HG02571 (cell line): ENCODE measurements around the gene FCHO1.

Experiments used
- ATAC-seq: cut with Tn5 transposase; IDR thresholded peaks from one replicate; pipeline ENCODE4 v1.9.1; 2021; ENCODE audit warnings: mild to moderate bottlenecking, moderate library complexity; ENCODE audit not compliant: unreplicated experiment

Gene FCHO1, protein sequence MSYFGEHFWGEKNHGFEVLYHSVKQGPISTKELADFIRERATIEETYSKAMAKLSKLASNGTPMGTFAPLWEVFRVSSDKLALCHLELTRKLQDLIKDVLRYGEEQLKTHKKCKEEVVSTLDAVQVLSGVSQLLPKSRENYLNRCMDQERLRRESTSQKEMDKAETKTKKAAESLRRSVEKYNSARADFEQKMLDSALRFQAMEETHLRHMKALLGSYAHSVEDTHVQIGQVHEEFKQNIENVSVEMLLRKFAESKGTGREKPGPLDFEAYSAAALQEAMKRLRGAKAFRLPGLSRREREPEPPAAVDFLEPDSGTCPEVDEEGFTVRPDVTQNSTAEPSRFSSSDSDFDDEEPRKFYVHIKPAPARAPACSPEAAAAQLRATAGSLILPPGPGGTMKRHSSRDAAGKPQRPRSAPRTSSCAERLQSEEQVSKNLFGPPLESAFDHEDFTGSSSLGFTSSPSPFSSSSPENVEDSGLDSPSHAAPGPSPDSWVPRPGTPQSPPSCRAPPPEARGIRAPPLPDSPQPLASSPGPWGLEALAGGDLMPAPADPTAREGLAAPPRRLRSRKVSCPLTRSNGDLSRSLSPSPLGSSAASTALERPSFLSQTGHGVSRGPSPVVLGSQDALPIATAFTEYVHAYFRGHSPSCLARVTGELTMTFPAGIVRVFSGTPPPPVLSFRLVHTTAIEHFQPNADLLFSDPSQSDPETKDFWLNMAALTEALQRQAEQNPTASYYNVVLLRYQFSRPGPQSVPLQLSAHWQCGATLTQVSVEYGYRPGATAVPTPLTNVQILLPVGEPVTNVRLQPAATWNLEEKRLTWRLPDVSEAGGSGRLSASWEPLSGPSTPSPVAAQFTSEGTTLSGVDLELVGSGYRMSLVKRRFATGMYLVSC

GRCh38 chr19:17751103-17751911 is at the start of gene FCHO1:
TSS of gene FCHO1 (plus strand) at chr19:17751477. CDS start at chr19:17755165, 3,688 bp downstream.
- no peak for ATAC-seq

DNA sequence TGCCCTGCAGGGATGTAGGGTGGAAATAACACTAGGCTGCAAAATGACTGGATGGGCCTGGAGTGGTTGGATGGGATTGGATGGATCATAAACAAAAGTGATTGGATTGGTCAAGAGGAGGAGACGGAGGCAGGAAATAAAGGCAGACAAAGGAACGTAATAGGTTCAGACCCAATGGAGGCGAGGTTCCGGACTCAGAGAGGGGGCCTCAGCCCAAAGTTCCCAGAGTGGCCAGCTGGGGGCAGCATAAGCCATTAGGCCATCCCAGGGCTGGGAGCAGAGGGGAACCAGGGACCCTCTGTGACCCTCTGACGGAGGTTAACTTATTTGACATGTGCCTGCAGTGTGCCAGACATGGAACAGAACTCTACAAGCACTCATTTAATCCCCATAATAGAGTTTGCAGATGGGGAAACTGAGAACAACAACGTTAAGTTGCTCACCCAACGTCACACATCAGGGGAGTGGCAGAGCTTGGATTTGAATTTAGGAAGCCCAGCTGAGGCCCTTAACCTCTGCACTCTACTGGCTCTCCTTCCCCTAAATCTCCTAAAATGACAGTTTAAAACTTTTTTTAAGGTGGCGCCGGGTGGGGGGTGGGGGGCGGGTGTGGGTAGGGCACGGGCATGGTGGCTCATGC is 47.3 kb upstream of the FCHO1 start:
- ATAC-seq = no peak

DNA sequence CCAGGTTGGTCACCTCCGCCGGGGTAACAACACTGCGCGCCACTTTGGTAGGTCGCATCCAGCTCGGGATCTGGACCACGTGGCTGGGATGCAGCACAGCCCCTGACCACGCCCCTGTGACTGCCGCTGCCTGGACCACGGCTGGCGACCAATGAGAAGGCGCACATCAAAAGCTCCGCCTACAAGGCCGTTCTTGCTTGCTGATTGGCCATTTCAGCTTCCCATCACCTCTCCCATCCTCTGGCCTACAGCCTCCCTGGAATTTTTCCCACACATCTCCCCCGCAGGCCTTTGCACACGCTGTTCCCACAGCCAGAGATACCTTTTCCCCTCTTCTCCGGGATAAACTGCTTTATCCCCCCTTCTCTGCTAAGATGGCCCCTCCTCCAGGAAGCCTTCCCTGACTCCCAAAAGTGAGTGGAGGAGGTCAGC is 44.5 kb upstream of the FCHO1 start:
- ATAC-seq = no peak

- ATAC-seq = no peak
These were observed 39.4 kb upstream of the FCHO1 start for GRCh38 chr19:17711851-17712250.

DNA sequence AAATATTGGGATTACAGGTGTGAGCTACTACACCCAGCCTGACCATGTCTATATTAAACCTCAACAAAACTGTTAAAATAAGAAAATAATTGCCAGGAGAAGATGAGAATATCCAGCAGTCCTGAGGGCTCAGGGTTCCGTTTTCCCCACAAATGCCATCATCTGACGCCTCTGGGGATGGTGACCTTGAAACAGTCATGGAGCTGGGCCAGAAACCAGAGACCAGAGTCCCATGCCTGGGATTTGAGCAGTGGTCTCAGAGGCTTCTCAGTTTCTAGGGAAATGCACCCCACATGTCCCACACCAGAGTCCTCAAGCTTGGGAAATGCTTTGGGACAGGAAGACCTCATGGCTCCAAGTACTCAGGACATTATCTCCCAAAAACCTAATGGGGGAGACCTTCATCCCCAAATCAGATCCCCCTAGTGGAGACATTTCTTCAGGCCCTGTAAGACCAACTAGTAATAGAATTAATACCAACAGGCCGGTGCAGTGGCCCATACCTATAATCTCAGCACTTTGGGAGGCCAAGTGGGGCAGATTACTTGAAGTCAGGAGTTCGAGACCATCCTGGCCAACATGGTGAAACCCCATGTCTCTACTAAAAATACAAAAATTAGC is 34.9 kb upstream of the FCHO1 start:
- no peak for ATAC-seq

- ATAC-seq = no peak
These were observed 32.7 kb upstream of the FCHO1 start for GRCh38 chr19:17718550-17718946.

- no peak for ATAC-seq
These were observed 32.1 kb upstream of the FCHO1 start, which contains the start of gene MAP1S for GRCh38 chr19:17718947-17719711. TSS of gene MAP1S (plus strand) at chr19:17719480. CDS start at chr19:17719503, 23 bp downstream.

- no peak for ATAC-seq
These were observed 31.4 kb upstream of the FCHO1 start for GRCh38 chr19:17719730-17720400.

DNA sequence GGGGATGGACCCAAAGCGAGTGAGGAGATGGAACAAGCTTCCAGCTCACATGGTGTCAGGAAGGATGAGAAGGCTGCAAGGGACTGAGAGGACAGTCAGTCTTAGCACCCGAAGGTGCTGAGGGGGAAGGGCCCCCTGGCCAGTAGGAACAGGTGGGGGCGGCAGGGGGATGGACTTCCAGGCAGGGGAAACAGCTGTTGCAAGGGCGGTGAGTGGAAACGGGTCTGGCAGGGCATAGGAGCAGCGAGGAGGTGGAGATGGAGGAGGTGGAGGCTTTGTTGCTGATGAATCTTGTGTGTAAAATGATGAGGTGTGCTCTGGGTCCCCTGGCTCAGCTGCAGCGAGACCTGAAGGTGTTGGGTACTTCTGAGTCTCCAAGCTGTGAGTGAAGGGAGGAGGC is 30.8 kb upstream of the FCHO1 start:
- ATAC-seq = no peak

- ATAC-seq = no peak
These were observed 30.1 kb upstream of the FCHO1 start for GRCh38 chr19:17721111-17721628.

DNA sequence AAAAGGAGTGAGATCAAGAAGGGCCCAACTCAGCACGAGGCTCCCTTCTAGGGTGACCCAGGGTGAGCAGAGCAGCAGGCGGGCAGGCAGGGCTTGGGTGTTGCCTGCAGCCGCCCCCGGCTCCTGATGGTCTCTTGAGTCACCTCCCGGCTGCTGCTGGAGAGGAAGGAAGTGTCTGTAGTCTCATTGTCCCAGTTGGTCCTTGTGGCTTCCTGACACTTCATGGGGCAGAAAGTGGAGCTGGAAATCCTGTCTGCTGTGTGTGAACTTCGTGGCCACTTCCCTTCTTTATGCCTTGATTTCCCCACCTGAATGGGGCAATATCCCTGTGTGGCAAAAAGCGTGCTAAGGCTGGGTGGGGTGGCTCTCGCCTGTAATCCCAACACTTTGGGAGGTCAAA is 29.5 kb upstream of the FCHO1 start:
- no peak for ATAC-seq

- no peak for ATAC-seq
These were observed 28.5 kb upstream of the FCHO1 start for GRCh38 chr19:17722655-17723240.

DNA sequence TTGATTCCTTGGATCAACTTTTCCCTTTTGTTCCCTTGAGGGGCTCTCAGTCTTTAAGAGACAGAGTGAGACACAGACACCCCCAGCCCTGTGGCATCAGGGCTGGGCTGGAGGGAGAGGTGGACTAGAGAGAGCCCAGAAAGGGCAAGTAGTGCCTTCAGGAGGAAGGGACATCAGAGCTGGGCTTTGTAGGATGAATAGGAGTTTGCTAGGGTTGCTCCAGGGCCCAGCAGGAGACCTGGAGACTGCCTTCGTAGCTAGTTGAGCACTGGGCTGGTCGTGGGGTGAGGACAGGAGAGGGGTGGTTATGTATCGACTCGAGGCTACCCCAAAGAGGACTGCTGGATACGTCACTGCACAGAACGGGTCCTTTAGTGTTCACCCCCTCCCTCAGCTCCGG is 26.6 kb upstream of the FCHO1 start:
- no peak for ATAC-seq

GRCh38 chr19:17725422-17726078 is 25.7 kb upstream of the FCHO1 start:
- ATAC-seq = no peak

GRCh38 chr19:17726136-17726741 is 25.0 kb upstream of the FCHO1 start:
- ATAC-seq = no peak

DNA sequence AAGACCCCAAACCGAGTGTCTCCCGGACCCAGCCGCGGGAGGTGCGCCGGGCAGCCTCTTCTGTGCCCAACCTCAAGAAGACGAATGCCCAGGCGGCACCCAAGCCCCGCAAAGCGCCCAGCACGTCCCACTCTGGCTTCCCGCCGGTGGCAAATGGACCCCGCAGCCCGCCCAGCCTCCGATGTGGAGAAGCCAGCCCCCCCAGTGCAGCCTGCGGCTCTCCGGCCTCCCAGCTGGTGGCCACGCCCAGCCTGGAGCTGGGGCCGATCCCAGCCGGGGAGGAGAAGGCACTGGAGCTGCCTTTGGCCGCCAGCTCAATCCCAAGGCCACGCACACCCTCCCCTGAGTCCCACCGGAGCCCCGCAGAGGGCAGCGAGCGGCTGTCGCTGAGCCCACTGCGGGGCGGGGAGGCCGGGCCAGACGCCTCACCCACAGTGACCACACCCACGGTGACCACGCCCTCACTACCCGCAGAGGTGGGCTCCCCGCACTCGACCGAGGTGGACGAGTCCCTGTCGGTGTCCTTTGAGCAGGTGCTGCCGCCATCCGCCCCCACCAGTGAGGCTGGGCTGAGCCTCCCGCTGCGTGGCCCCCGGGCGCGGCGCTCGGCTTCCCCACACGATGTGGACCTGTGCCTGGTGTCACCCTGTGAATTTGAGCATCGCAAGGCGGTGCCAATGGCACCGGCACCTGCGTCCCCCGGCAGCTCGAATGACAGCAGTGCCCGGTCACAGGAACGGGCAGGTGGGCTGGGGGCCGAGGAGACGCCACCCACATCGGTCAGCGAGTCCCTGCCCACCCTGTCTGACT is 24.1 kb upstream of the FCHO1 start:
- no peak for ATAC-seq
